IPS DF 19.7 (cell line): ENCODE measurements around the gene EXOC3L2.
"Not testable (repeated sequence)": the region's sequence is repeated elsewhere in the genome, so short reads cannot be mapped to it uniquely, and the experiment has no call there.

Experiments
- DNase-seq: peaks from one replicate; pipeline ENCODE4 v3.0.0-alpha.2; 2013; ENCODE audit warnings: low read depth, low spot score

Gene EXOC3L2

DNA sequence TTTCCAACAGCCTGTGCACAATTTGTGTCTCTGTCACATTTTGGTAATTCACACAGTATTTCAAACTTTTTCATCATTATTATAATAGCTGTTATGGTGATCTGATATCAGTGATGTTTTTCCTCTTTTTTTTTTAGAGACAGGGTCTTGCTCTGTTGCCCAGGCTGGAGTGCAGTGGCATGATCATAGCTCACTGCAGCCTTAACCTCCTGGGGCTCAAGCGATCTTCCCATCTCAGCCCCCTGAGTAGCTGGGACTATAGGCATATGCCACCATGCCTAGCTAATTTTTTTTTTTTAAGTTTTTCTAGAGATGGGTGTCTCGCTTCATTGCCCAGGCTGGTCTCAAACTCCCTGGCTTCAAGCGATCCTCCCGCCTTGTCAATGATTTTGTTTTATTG lies 11.6 kb upstream of the EXOC3L2 start:
- DNase-seq, result no peak

DNA sequence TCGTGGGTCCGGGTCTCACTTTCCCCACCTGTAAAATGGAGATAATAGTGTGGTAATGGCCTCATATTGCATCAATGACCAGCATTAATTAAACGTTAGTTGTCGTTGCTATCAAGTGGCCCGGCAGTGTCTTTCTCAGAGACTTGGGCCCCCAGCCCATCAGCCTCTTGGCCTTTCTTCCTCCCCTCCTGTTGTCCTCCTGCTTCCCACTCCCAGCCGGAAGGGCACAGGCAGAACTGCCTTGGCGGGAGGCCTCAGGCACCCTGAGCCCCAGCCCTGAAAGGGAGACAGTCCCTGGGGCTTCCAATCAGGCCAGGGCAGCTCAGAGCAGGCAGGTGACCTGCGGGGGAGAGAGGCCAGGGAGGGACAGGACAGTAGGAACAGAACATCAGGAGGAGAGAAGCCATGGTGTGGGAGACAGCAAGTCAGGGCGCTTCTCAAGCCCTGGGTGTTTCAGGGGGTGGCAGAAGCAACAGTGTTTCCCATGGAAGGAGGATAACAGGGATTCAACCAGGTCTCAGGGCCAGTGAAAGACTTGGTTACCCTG lies 10.5 kb upstream of the EXOC3L2 start:
- no peak for DNase-seq

DNA sequence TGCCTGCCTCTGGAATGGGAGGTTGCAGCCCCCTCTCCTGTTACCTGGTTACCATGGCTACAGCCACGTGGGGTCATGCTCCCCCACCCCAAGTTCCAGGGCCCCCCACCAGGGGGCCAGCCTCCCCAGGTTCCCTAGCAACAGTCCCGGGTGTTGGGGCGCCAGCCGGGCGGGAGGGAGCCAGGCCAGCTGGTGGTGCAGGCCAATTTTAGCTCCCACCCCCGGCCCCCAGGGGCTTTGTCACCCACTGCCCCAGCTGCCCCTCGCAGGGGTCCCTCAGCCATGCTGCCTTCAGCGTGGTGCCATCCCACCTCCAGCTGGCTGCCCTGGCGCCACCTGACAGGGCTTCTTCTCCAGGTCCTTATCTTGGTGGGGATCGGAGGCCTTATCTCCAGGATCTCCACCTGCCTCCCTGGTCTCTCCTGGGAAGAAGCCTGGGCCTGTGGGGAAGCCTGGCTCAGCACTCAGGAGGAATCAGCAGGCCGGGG lies 8.9 kb upstream of the EXOC3L2 start:
- DNase-seq, result no peak

DNA sequence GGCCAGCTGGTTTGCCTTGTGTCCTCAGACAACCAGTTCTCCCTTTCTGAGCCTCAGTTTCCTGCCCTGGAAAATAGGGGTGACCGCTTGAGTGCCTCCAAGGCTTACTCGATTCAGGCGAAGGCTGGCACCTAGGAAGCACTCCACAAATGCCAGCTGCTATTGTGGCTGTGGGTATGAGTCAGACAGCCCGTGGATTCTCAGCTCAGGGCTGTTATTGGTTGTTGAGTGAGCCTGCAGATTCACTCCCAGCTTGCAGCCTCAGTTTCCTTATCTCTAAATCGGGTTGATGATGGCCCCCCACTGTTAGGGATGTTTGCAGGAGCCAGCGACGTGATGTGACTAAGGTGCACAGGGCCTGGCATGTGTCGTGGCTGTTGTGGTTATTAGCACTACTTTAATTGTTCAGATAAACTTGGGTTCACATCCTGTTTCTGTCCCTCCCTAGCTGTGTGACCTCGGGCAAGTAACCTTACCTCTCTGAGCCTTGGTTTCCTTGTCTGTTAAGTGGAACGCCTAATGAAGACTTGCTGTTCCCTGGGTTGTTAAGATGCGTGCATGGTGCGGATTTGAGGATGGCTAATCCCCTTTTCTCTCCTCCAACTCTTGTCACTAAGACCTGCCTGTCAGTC lies 8.3 kb upstream of the EXOC3L2 start:
- no peak for DNase-seq

DNA sequence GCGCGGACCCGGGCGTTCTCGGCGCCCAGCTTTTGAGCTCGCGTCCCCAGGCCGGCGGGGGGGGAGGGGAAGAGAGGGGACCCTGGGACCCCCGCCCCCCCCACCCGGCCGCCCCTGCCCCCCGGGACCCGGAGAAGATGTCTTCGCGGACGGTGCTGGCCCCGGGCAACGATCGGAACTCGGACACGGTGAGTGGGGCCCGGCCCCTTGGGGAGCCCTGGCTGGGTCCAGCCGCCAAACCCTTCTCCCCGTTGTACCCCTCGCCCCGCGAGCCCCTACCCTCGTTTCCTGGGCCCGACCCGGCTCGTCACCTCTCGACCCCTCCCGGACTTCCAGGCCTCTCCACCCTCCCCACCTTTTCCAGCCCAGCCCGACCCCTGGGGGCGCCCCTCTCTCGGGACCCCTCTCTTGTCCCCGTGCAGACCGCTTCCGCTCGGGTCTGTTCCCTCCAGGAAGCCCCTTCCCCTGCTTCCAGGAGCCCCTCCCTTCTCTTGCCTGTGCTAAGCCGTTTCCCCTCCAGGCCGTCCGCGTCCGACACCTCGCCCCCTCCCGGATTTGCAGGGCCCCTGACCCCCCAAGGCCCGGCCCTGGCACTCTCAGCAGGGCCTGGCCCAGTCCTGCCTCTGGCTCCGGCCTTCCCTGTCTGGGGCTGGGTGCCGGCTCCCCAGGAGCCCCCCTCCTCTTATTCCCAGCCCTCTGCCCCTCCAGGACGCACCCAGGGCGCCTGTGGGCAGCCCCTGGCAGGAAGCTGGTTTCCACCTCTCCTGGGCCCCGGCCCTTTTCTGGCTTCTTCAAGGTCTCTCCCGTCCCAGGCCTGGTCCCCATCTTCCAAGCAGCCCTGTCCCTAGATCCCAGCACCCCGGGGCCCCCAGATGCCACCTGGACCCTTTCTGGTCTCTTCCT lies 6.5 kb upstream of the EXOC3L2 start:
- no peak for DNase-seq

DNA sequence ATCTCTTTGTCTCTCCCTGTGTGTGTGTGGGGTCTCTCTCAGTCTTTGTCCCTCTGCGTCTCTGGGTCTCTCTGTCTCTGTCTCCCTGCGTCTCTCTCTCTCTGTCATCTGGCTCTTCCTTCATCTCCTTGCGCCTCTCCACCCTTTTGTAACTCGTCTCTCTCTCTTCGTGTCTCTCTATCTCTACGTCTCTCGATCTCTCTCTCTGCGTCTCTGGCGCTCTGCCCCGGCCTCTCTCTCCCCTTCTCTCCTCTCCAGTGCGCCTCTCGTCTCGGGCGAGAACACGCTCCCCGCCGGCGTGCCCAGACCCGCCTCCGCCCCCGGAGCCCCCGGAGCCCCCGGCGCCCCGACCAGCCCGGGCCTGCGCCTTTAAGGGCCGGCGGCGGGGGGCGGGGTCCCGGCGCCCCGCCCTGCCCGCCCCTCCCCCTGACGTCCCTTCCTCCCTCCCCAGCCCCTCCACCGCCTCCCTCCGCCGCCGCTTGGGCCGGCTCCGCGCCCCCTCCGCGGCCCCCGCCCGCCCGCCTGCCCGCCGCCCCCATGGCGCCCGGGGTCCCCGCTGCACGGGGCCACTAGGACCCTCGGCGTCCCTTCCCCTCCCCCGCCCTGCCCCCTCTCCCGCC lies 5.7 kb upstream of the EXOC3L2 start, which contains the start of gene MARK4:
Gene MARK4 (plus strand): TSS at position 440 of the 620 bp plus-strand sequence. CDS start 318 bp downstream, outside the sequence.
- no peak for DNase-seq

DNA sequence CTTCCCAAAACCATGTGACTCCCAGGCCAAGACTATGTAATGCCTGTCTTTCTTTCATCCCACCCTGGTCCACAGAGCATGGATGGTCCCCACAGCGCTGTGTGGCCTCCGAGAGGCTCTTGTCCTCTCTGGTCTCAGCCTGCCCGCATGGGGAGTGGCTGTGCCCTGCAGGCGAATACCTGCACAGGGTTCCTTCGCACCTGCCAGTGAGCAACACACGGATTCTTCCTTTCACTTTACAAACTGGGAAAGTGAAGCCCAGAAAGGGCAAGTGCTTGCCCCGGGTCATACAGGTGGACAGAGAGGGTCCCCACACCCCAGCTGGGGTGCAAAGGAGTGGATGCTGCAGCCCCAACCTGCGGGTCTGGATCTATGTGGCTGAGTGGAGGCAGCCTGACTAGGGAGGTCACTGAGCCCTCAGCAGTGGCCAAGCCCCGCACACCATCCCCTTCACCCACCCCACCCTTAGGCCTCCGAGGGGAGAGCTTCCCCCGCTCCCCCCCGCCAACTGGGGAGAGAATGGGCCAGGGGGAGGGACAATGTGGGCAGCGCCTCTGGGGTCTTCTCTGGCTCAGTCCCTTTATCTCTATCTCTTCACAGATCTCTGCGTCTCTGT lies 5.1 kb upstream of the EXOC3L2 start:
- no peak for DNase-seq

DNA sequence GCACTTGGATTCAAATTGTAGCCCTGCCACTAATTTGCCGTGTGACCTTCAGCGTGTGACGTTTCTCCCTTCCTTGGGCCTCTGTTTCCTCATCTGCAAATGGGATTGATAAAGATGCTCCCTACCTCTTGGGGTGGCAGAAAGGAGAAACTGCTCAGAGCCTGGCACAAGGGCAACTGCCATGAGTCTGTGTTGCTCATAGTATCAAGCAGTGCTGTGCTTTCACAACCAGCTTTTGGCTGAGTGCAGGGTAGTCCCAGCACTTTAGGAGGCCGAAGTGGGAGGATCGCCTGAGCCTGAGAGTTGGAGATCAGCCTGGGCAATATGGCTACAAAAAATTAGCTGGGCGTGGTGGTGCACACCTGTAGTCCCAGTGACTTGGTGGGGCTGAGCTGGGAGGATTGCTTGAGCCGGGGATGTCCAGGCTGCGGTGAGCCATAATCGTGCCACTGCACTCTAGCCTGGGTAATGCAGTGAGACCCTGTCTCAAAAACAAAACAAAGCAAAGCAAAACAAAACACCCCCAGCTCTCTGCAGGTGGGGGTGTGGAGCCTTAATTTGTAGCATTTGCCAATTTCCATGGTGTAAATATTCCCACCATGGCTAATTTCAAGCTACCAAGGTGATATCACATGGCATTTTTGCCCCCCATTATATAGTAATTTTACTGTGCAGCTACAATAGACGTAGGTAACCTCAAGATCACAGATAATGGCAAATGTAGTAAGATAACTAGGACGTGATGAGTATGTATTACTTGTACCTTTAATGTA lies 4.2 kb upstream of the EXOC3L2 start:
- no peak for DNase-seq

DNA sequence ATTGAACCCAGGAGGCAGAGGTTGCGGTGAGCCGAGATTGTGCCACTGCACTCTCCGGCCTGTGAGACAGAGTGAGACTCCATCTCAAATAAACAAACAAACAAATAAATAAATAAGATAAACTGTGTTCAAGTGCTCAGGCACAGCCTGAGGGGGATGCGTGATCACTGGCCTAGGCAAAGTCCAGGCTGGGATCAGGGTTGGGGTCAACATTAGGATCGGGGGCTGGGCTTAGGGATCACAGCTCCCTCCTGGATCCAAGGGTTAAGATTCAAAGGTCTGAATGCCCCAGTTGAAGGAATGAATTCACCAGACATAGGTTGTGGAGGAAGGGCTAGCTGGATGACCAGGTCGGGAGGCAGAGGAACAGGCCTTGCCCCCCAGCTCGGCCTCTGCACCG lies 1.9 kb upstream of the EXOC3L2 start:
- no peak for DNase-seq

DNA sequence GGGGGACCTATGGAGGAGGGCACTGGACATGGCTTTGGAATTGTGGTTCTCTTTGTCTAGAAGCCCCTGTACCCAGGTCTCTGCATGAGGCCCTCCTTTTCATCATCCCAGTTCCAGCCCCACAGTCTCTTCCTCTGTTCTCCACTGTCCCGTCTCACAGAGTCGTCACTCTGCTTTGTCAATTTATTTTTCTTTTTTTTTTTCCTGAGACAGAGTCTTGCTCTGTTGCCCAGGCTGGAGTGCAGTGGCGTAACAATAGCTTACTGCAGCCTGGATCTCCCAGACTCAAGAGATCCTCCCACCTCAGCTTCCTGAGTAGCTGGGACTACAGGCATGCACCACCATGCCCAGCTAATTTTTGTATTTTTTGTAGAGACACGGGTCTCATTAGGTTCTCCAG lies 619 bp upstream of the EXOC3L2 start:
- DNase-seq, result no peak

DNA sequence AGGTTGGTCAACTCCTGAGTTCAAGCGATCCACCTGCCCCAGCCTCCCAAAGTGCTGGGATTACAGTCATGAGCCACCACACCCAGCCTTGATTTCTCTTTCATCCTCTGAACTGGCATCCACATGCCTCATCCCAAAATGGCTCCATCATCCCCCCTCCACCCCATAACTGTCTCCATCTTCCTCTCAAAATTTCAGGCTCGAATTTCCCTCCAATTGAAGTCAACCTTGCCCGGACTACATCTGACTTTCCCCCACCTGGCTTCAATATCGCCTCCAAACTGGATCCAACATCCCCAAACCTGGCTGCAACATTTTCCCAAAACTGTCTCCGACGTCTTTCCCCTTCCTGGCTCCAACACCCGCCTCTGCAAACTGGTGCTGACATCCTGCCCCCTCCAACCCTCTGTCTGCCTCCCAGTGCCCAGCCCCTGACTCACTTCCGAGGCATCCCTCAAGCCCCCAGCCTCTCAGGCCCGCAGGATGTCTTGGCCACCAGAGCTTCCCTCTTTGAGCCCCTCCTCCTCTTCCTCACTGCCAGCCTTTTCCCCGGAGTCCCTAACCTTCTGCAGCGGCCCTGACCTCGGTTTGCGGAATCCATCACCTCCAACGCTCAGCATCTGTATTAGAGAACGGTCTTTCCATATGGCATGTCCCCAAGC lies 943 bp downstream of the EXOC3L2 start:
- no peak for DNase-seq

DNA sequence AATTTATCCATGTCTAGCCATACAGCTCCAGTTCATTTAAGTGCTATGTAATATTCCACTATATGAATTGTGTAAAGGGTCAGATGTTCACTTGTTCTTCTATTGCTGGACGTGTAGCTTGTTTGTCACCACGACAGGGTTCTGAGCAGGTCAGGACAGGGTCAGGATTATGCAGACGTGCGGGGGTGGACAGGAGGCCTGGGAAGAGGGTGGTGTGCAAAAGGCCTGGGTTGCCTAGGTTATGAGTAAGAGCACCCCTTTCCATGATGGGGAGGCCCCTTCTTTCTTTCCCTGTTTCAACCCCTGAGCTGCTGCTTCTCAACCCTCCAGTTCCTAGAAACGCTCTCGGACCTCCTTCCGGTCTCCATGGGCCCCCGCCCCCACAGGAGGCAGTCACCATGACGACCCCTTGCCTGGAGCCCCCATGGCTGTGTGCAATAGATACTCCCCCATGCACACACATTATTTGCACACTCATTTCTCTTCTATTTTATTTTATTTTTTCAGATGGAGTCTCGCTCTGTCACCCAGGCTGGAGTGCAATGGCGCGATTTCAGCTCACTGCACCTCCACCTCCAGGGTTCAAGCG lies 2.0 kb downstream of the EXOC3L2 start:
- no peak for DNase-seq

DNA sequence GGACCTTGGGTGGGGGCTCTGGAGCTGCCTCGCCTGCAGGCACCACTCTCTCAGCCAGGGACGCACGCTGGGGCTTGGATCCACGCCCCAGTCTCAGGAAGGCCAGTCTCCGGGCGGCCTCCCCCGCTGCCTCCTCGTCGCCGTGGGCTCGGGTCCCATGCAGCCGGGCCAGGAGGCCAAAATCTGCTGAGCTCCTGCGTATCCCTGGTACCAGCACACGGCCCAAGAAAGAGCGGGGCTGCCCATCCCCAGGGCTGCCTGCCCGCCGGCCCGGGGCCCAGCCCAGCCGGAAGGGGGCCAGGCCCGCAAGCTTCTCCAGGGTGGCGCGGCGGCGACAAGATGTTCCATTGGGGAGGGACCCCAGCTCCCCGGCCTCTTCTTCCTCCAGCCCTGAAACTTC lies 6.7 kb downstream of the EXOC3L2 start:
- DNase-seq, result no peak

DNA sequence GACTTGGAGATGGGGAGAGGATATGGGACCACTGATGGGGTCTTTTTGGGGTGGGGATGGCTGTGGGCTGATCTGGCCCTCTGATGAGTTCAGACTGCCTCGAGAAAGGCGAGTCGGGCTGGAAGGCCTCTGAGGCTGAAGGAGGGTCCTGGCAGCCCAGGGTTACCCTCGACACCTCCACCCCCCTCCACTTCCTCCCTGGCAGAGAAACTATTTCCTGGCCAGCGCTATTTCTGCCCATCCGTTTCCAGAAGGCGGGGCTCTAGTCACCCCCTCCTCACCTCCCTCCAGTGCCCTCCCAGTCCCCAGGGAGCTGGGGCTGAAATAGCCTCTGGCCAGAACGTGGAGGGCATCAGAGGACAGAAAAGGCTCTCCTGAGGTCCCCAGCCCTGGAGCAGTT lies 9.7 kb downstream of the EXOC3L2 start:
- DNase-seq, result no peak

DNA sequence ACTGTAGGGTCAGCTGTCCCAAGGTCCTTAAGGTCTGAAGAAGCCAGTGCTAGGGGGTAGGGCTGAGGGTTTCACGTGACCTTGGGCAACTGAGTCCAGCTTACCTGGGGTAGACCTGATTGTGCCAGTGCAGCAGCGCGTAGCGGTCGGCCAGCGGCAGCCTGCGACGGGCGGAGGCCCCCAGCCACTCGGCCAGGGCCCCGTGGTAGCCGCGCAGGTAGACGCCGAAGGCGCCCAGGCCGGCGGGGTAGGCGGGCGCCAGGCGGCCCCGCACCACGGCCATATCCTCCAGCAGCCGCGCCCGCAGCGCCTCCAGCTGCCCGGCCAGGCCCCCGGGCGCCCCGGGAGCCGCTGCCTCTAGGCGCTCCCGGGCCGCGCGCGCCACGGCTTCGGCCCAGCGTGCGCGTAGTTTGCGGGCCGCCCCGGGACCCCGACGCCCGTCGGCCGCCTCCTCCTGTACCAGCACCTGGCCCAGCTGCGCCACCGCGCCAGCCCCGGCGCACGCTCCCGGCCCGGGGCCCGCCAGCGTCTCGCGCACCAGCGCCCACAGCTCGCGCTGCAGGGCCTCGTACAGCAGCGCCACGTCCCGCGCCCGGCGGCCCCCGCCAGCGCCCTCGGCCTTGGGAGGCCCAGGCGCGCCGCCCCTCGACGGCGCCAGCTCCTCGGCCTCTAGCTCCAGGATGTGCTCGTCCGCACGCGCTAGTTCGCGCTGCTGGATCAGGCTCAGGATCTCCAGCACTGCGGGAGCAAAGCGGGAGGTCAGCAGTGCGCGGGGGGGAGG lies 10.9 kb downstream of the EXOC3L2 start:
- DNase-seq, result no peak

DNA sequence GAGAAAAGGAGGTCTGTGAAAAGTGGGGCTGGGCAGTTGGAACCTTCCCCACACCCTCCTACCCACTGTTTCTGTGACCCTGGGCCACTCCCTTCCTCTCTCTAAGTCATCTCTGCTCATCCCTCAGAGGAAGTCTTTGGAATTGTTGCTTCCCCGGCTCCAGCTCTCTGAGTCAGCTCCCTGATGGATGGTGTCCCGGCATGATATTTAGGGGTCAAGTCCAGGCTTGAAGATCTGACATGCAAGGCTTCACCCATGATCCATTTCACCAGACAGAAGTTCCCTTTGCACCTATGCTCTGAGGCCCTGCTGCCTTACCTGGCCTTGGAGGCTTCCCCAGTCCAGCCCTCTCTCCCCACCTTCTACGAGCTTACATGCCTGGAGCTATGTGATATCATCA lies 13.3 kb downstream of the EXOC3L2 start:
- DNase-seq, result no peak

DNA sequence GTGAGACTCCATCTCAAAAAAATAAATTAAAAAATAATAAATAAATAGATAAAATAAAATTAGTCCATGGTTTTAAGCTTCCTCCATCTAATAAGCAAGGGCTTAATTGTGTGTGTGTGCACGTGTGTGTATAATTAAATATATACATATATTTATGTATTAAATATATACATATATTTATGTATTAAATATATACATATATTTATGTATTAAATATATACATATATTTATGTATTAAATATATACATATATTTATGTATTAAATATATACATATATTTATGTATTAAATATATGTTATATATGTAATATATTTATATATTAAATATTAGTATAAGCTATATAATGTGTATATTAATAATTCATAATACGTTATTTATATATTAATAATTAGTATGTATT lies 16.2 kb downstream of the EXOC3L2 start:
- DNase-seq, result not testable (repeated sequence)

DNA sequence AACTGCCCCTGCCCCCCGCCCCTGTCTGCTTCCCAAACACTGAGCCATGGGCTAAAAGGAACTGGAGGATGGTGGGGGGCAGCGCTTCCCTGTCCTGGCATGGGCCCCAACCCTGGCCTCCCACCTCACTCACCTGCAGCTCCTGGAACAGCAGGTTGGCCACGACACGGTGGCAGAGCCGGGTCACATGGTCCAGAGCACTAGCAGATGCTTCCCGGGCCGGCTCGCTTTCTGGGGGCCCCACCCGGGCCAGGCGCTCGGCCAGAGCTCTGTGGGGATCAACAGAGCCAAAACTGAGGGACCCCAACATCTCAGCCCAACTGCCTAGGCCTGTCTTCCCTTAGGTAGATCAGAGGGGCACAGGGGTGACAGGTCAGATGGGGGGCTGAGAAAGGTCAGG lies 20.6 kb downstream of the EXOC3L2 start:
- no peak for DNase-seq

DNA sequence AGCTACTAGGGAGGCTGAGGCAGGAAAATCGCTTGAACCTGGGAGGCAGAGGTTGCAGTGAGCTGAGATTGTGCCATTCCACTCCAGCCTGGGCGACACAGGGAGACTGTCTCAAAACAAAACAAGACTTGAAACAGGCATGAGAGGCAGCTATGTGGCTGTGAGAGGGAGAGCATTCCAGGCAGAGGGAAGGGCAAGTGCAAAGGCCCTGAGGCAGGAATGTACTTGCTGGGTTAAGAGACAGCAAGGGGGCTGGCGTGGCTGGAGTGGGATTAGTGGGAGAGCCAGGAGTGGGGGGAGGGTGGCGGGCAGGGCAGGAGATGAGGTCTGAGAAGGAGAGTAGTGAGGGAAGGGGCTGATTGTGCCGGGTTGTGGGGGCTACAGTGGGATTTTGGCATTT lies 21.3 kb downstream of the EXOC3L2 start:
- DNase-seq, result no peak
